SU-DHL-6 (cell line): ENCODE measurements around the gene MMAB.

ENCODE experiments used
- H2AFZ ChIP-seq: fragments of 200-600 bp; sonication (generic); 2 replicates; pipeline ENCODE4 v1.6.1; 2014; ENCODE audit warnings: low read depth, mild to moderate bottlenecking, moderate library complexity, mixed read lengths, antibody characterized with exemption, low read length; ENCODE audit not compliant: severe bottlenecking
- H3F3A ChIP-seq: fragments of 200-600 bp; shearing (Covaris generic); 2 replicates; pipeline ENCODE4 v1.6.0; 2016; ENCODE audit warnings: antibody characterized with exemption, mild to moderate bottlenecking; ENCODE audit not compliant: insufficient read depth
- H3K27ac ChIP-seq: fragments of 200-600 bp; sonication (generic); 2 replicates; pipeline ENCODE4 v1.5.1; 2016; ENCODE audit warnings: low read depth, mild to moderate bottlenecking, low read length, moderate library complexity, mixed read lengths
- H3K27me3 ChIP-seq: fragments of 200-600 bp; sonication (generic), shearing (Covaris generic); 2 replicates; pipeline ENCODE4 v1.6.0; 2014; ENCODE audit warnings: mild to moderate bottlenecking, low read length
- H3K36me3 ChIP-seq: fragments of 200-600 bp; sonication (generic); 2 replicates; pipeline ENCODE4 v1.6.1; 2014; ENCODE audit warnings: mild to moderate bottlenecking, low read length, mixed read lengths
- H3K4me2 ChIP-seq: fragments of 300-600, 200-600 bp; shearing (Covaris generic), sonication (generic); 2 replicates; pipeline ENCODE4 v1.6.0; 2014; ENCODE audit warnings: low read length, low read depth, mild to moderate bottlenecking; ENCODE audit not compliant: poor library complexity, severe bottlenecking
- H3K4me3 ChIP-seq: fragments of 200-600 bp; sonication (generic); 2 replicates; pipeline ENCODE4 v1.5.1; 2014; ENCODE audit warnings: antibody characterized with exemption, low read length, mild to moderate bottlenecking, mixed read lengths; ENCODE audit not compliant: insufficient read depth, poor library complexity, severe bottlenecking
- H3K79me2 ChIP-seq: fragments of 200-600 bp; sonication (generic); 2 replicates; pipeline ENCODE4 v1.6.1; 2014; ENCODE audit warnings: mild to moderate bottlenecking, low read length, moderate library complexity; ENCODE audit not compliant: insufficient read depth
- H3K9ac ChIP-seq: fragments of 200-600 bp; sonication (generic); 2 replicates; pipeline ENCODE4 v1.7.0; 2014; ENCODE audit warnings: mild to moderate bottlenecking, low read length
- H3K9me2 ChIP-seq: fragments of 200-600 bp; sonication (generic); replicated peaks from 2 replicates; pipeline ENCODE4 v1.6.1; 2014; ENCODE audit warnings: low read length; ENCODE audit not compliant: insufficient read depth
- H3K9me3 ChIP-seq: fragments of 200-600 bp; sonication (generic); 2 replicates; pipeline ENCODE4 v1.6.1; 2014; ENCODE audit warnings: low read length, mixed read lengths; ENCODE audit not compliant: insufficient read depth
- H4K20me1 ChIP-seq: fragments of 200-600 bp; sonication (generic); 2 replicates; pipeline ENCODE4 v1.6.1; 2014; ENCODE audit warnings: low read depth, mild to moderate bottlenecking, antibody characterized with exemption, low read length, moderate library complexity, mixed read lengths
- EZH2phosphoT487 ChIP-seq: fragments of 200-600 bp; sonication (generic), shearing (Covaris generic); conservative IDR thresholded peaks from 2 replicates; pipeline ENCODE4 v1.6.1; 2018; ENCODE audit warnings: mild to moderate bottlenecking, antibody characterized with exemption, low read length, moderate library complexity, mixed read lengths
- TF ChIP-seq, protein P1 (sequence below): fragments of 200-600 bp; sonication (generic); IDR thresholded peaks from one replicate; pipeline ENCODE4 v1.5.1; 2017; ENCODE audit warnings: antibody characterized with exemption, mild to moderate bottlenecking, low read length, moderate library complexity; ENCODE audit not compliant: insufficient read depth, poor library complexity, severe bottlenecking

MMAB gene

DNA sequence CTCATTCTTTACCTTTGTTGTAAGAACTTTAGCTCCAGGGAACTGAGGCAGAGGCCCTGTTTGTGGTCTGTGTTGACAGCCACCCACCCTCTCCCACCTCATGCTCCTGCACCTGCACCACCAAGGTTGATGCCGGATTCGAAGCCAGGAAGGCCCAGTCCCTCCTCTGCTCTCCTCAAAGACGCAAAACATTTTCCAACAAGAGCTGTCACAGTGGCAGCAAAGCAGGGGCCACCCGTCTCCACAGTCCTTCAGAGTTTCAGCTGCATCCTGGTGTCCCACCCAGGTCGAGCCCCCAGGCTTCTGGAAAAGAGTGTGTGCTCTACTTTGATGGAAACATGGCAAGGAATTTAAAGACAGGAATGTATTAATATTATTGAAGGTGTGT lies 37.4 kb downstream of the MMAB start:
- no peaks in the 10 kb centered on the region for H3K36me3 ChIP-seq

DNA sequence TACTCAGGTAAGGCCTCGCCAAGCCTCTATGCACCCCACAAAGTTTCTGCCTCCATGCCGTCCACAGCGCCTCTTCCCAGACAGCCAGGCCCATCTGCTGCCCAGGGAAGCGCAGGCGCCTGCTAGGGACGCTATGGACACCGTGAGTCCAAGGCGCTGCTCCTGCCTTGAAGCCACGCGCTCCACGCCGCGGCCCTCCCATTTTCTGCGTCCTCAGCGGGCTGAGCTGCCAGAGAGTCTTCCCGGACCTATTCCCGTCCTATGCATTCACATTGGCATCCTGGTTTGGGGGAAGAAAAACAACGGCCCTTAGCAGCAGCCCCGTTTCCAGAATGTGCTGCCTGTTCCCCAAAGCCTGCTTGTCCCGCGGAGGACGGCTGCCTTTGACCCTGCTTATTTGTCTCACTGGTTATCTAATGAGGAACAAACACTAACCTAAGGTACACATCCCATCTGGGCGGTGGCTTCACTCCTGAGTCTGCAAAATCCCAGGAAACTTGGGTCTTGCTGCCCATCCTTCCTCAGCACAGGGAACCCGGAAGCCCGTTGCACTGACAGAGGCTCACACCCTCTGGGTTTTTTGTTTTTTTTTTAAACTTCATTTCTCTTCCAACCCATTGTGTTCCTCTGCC lies 38.0 kb downstream of the MMAB start:
- TF ChIP-seq, protein P1, sequence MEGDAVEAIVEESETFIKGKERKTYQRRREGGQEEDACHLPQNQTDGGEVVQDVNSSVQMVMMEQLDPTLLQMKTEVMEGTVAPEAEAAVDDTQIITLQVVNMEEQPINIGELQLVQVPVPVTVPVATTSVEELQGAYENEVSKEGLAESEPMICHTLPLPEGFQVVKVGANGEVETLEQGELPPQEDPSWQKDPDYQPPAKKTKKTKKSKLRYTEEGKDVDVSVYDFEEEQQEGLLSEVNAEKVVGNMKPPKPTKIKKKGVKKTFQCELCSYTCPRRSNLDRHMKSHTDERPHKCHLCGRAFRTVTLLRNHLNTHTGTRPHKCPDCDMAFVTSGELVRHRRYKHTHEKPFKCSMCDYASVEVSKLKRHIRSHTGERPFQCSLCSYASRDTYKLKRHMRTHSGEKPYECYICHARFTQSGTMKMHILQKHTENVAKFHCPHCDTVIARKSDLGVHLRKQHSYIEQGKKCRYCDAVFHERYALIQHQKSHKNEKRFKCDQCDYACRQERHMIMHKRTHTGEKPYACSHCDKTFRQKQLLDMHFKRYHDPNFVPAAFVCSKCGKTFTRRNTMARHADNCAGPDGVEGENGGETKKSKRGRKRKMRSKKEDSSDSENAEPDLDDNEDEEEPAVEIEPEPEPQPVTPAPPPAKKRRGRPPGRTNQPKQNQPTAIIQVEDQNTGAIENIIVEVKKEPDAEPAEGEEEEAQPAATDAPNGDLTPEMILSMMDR, result no peak
- no peak for TF ChIP-seq EZH2phosphoT487
- H3K9me2 ChIP-seq, result no peaks in the 10 kb centered on the region
- no peaks in the 10 kb centered on the region for H3K27me3 ChIP-seq

More for the DNA sequence above, 37.4 kb downstream of the MMAB start:
- Histone ChIP-seq H3K27me3 (no peaks in the 10 kb centered on the region), H3K27ac (no peak overlapping the region), H3K4me3 (no peak overlapping the region), H3K9me3 (no peaks in the 10 kb centered on the region), H3K9me2 (no peaks in the 10 kb centered on the region), H3F3A (no peaks in the 10 kb centered on the region), H3K9ac (no peak overlapping the region), H3K79me2 (no peaks in the 10 kb centered on the region), H2AFZ (no peak overlapping the region), H3K4me2 (no peak overlapping the region), H4K20me1 (no peaks in the 10 kb centered on the region)
- TF ChIP-seq EZH2phosphoT487, result no peak
- TF ChIP-seq, protein P1, result no peak

DNA sequence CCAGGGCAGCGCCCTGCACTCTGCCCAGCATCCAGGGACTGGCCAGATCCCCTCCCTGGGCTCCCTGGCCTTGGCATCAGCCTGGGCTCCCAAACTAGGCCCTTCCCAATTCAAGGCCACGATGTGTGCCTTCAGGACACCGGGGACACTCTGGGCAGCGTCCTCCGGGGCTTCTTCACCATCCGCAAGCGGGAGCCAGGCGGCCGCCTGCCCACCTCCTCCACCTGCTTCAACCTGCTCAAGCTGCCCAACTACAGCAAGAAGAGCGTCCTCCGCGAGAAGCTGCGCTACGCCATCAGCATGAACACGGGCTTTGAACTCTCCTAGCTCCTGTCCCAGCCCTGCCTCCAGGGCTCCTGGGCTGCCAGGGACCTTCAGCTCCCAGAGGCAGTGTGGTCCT lies 38.8 kb downstream of the MMAB start:
- H3F3A ChIP-seq, result no peaks in the 10 kb centered on the region
- H3K9me2 ChIP-seq, result no peaks in the 10 kb centered on the region
- H3K4me3 ChIP-seq, result no peak overlapping the region
- no peak overlapping the region for H3K9ac ChIP-seq
- H3K79me2 ChIP-seq, result no peaks in the 10 kb centered on the region
- H2AFZ ChIP-seq, result no peak overlapping the region
- no peak overlapping the region for H3K27ac ChIP-seq
- no peak overlapping the region for H3K4me2 ChIP-seq
- H3K27me3 ChIP-seq, result no peaks in the 10 kb centered on the region
- TF ChIP-seq, protein P1, result no peak
- no peak for TF ChIP-seq EZH2phosphoT487
- H3K36me3 ChIP-seq, result no peaks in the 10 kb centered on the region
- H3K9me3 ChIP-seq, result no peaks in the 10 kb centered on the region
- no peaks in the 10 kb centered on the region for H4K20me1 ChIP-seq

More for the DNA sequence above, 38.0 kb downstream of the MMAB start:
- no peaks in the 10 kb centered on the region for H3F3A ChIP-seq
- H3K9me3 ChIP-seq, result no peaks in the 10 kb centered on the region
- H2AFZ ChIP-seq, result no peak overlapping the region
- no peaks in the 10 kb centered on the region for H4K20me1 ChIP-seq
- no peaks in the 10 kb centered on the region for H3K36me3 ChIP-seq
- H3K4me2 ChIP-seq, result no peak overlapping the region
- no peak overlapping the region for H3K9ac ChIP-seq
- H3K27ac ChIP-seq, result no peak overlapping the region
- H3K4me3 ChIP-seq, result no peak overlapping the region
- no peaks in the 10 kb centered on the region for H3K79me2 ChIP-seq

DNA sequence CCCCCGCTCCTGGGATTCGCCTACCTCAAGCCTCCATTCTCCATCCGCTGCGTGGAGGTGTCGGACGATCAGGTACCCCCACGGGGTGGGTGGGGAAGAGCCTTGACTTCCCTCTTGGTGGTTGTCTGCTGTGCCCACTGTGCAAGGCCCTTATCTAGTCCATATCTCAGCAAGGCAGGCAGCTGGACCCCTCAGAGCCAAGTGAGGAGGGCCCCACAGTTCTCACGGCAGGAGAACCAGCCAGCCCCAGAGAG lies 39.9 kb downstream of the MMAB start:
- Histone ChIP-seq H3K36me3 (no peaks in the 10 kb centered on the region), H2AFZ (no peak overlapping the region), H3K27me3 (no peaks in the 10 kb centered on the region), H3K4me3 (no peak overlapping the region), H4K20me1 (no peaks in the 10 kb centered on the region), H3K4me2 (no peak overlapping the region), H3F3A (no peaks in the 10 kb centered on the region), H3K27ac (no peak overlapping the region), H3K79me2 (no peaks in the 10 kb centered on the region), H3K9ac (no peak overlapping the region), H3K9me3 (no peaks in the 10 kb centered on the region), H3K9me2 (no peaks in the 10 kb centered on the region)
- TF ChIP-seq, protein P1, result no peak
- TF ChIP-seq EZH2phosphoT487, result no peak
